ENCODE data around the gene ELP2.
"Not testable (repeated sequence)": the region's sequence is repeated elsewhere in the genome, so short reads cannot be mapped to it uniquely, and the experiment has no call there.

The ELP2 gene

GRCh38 chr18:36116771-36117170 is 12.9 kb upstream of the ELP2 start:
- CTCF ChIA-PET: not testable (repeated sequence)

GRCh38 chr18:36120297-36120696 is 9.4 kb upstream of the ELP2 start:
- Histone ChIP-seq H3K27ac (ENCODE audit: insufficient read depth in 1 of 2, low read depth in 1 of 2, low read length in 2 of 2, poor library complexity in 1 of 2, severe bottlenecking in 2 of 2) (no peak overlapping the region), H3K36me3 (ENCODE audit: control insufficient read depth in 4 of 4, insufficient read depth in 4 of 4, low read length in 3 of 4) (peaks cover 10 to 65% (median 34%) of the 10 kb centered on the region in 4 experiments)
- no CpG with 5 or more reads among the region's 3 CpGs for WGBS (ENCODE audit: insufficient coverage)

More at GRCh38 chr18:36116771-36117170, 12.9 kb upstream of the ELP2 start:
- H3K4me1 ChIP-seq (ENCODE audit: control extremely low read depth in 1 of 4, control insufficient read depth in 4 of 4, insufficient read depth in 4 of 4, low read length in 3 of 4); DNase-seq; H3K9me3 ChIP-seq (ENCODE audit: control extremely low read depth in 1 of 5, control insufficient read depth in 4 of 5, insufficient read depth in 2 of 5, low read depth in 1 of 5, low read length in 4 of 5); H3K4me3 ChIP-seq (ENCODE audit: control insufficient read depth in 1 of 7, extremely low read depth in 1 of 7, insufficient read depth in 4 of 7, low read depth in 2 of 7, low read length in 6 of 7); H3K27me3 ChIP-seq (replicated peaks in 2 of 5; ENCODE audit: control insufficient read depth in 4 of 5, insufficient read depth in 5 of 5, low read length in 4 of 5); POLR2A ChIA-PET; H3K27ac ChIP-seq (ENCODE audit: insufficient read depth in 1 of 2, low read depth in 1 of 2, low read length in 2 of 2, poor library complexity in 1 of 2, severe bottlenecking in 2 of 2): not testable (repeated sequence)
- 100% methylated on average over 9 of the region's 11 CpGs for WGBS (ENCODE audit: insufficient coverage)
- peaks cover 13 to 77% (median 33%) of the 10 kb centered on the region in 4 experiments for H3K36me3 ChIP-seq (ENCODE audit: control insufficient read depth in 4 of 4, insufficient read depth in 4 of 4, low read length in 3 of 4)

GRCh38 chr18:36124841-36125240 is 4.9 kb upstream of the ELP2 start:
- ChIA-PET CTCF (interaction anchor here (2.3 kb wide), 1 partner anchor 160 kb away, joined by 9 read pairs; no protein-coding TSS in a partner anchor), POLR2A (no interaction called here)
- WGBS (ENCODE audit: insufficient coverage): 100% methylated on average over 4 of the region's 4 CpGs
- H3K4me3 ChIP-seq (ENCODE audit: control insufficient read depth in 1 of 7, extremely low read depth in 1 of 7, insufficient read depth in 4 of 7, low read depth in 2 of 7, low read length in 6 of 7): no peak overlapping the region
- no peak for DNase-seq
- H3K27me3 ChIP-seq (replicated peaks in 2 of 5; ENCODE audit: control insufficient read depth in 4 of 5, insufficient read depth in 5 of 5, low read length in 4 of 5): no peaks in the 10 kb centered on the region
- H3K36me3 ChIP-seq (ENCODE audit: control insufficient read depth in 4 of 4, insufficient read depth in 4 of 4, low read length in 3 of 4): peaks cover 8 to 37% (median 29%) of the 10 kb centered on the region in 4 experiments
- no peaks in the 10 kb centered on the region for H3K9me3 ChIP-seq (ENCODE audit: control extremely low read depth in 1 of 5, control insufficient read depth in 4 of 5, insufficient read depth in 2 of 5, low read depth in 1 of 5, low read length in 4 of 5)
- H3K4me1 ChIP-seq (ENCODE audit: control extremely low read depth in 1 of 4, control insufficient read depth in 4 of 4, insufficient read depth in 4 of 4, low read length in 3 of 4): peaks cover 8 to 28% (median 17%) of the 10 kb centered on the region in 4 experiments
- H3K27ac ChIP-seq (ENCODE audit: insufficient read depth in 1 of 2, low read depth in 1 of 2, low read length in 2 of 2, poor library complexity in 1 of 2, severe bottlenecking in 2 of 2): no peak overlapping the region

More at GRCh38 chr18:36120297-36120696, 9.4 kb upstream of the ELP2 start:
- Histone ChIP-seq H3K27me3 (replicated peaks in 2 of 5; ENCODE audit: control insufficient read depth in 4 of 5, insufficient read depth in 5 of 5, low read length in 4 of 5) (no peaks in the 10 kb centered on the region), H3K4me1 (ENCODE audit: control extremely low read depth in 1 of 4, control insufficient read depth in 4 of 4, insufficient read depth in 4 of 4, low read length in 3 of 4) (peaks cover 0 to 14% (median 4%) of the 10 kb centered on the region in 4 experiments), H3K4me3 (ENCODE audit: control insufficient read depth in 1 of 7, extremely low read depth in 1 of 7, insufficient read depth in 4 of 7, low read depth in 2 of 7, low read length in 6 of 7) (no peak overlapping the region), H3K9me3 (ENCODE audit: control extremely low read depth in 1 of 5, control insufficient read depth in 4 of 5, insufficient read depth in 2 of 5, low read depth in 1 of 5, low read length in 4 of 5) (no peaks in the 10 kb centered on the region)
- CTCF ChIA-PET: interaction anchor here (0.6 to 1.7 kb wide), 3 partner anchors 9 to 102 kb away, joined by 3 to 6 read pairs (median 5); no protein-coding TSS in a partner anchor
- POLR2A ChIA-PET: interaction anchor here (0.6 kb wide), 1 partner anchor 11 kb away, joined by 3 read pairs; no protein-coding TSS in a partner anchor
- DNase-seq: no peak

- ChIA-PET CTCF (interaction anchor here (1.0 kb wide), 1 partner anchor 32 kb away, joined by 3 read pairs; no protein-coding TSS in a partner anchor), POLR2A (interaction anchor here (0.6 kb wide), 1 partner anchor 27 kb away, joined by 3 read pairs; no protein-coding TSS in a partner anchor)
- H3K4me3 ChIP-seq (ENCODE audit: control insufficient read depth in 1 of 7, extremely low read depth in 1 of 7, insufficient read depth in 4 of 7, low read depth in 2 of 7, low read length in 6 of 7): no peak overlapping the region
- H3K27ac ChIP-seq (ENCODE audit: insufficient read depth in 1 of 2, low read depth in 1 of 2, low read length in 2 of 2, poor library complexity in 1 of 2, severe bottlenecking in 2 of 2): no peak overlapping the region
- peaks cover 19 to 43% (median 25%) of the 10 kb centered on the region in 4 experiments for H3K4me1 ChIP-seq (ENCODE audit: control extremely low read depth in 1 of 4, control insufficient read depth in 4 of 4, insufficient read depth in 4 of 4, low read length in 3 of 4)
- H3K36me3 ChIP-seq (ENCODE audit: control insufficient read depth in 4 of 4, insufficient read depth in 4 of 4, low read length in 3 of 4): peaks cover 8 to 28% (median 19%) of the 10 kb centered on the region in 4 experiments
- no peaks in the 10 kb centered on the region for H3K9me3 ChIP-seq (ENCODE audit: control extremely low read depth in 1 of 5, control insufficient read depth in 4 of 5, insufficient read depth in 2 of 5, low read depth in 1 of 5, low read length in 4 of 5)
- DNase-seq: no peak
- 100% methylated on average over 3 of the region's 8 CpGs for WGBS (ENCODE audit: insufficient coverage)
- H3K27me3 ChIP-seq (replicated peaks in 2 of 5; ENCODE audit: control insufficient read depth in 4 of 5, insufficient read depth in 5 of 5, low read length in 4 of 5): no peaks in the 10 kb centered on the region
Observed at GRCh38 chr18:36126668-36127067, 3.0 kb upstream of the ELP2 start.

- H3K27me3 ChIP-seq (replicated peaks in 2 of 5; ENCODE audit: control insufficient read depth in 4 of 5, insufficient read depth in 5 of 5, low read length in 4 of 5): no peaks in the 10 kb centered on the region
- peak in 2 of 3 donors; percentile 16 to 27 for DNase-seq
- no peak overlapping the region for H3K27ac ChIP-seq (ENCODE audit: insufficient read depth in 1 of 2, low read depth in 1 of 2, low read length in 2 of 2, poor library complexity in 1 of 2, severe bottlenecking in 2 of 2)
- no peaks in the 10 kb centered on the region for H3K9me3 ChIP-seq (ENCODE audit: control extremely low read depth in 1 of 5, control insufficient read depth in 4 of 5, insufficient read depth in 2 of 5, low read depth in 1 of 5, low read length in 4 of 5)
- ChIA-PET CTCF (interaction anchor here (1.2 kb wide), 1 partner anchor 36 kb away, joined by 3 read pairs; no protein-coding TSS in a partner anchor), POLR2A (interaction anchor here (1.2 kb wide), 1 partner anchor 702 kb away, joined by 3 read pairs; no protein-coding TSS in a partner anchor)
- peaks cover 5 to 19% (median 8%) of the 10 kb centered on the region in 4 experiments for H3K36me3 ChIP-seq (ENCODE audit: control insufficient read depth in 4 of 4, insufficient read depth in 4 of 4, low read length in 3 of 4)
- H3K4me1 ChIP-seq (ENCODE audit: control extremely low read depth in 1 of 4, control insufficient read depth in 4 of 4, insufficient read depth in 4 of 4, low read length in 3 of 4): peaks cover 19 to 51% (median 31%) of the 10 kb centered on the region in 4 experiments
- 45% methylated on average over 7 of the region's 15 CpGs for WGBS (ENCODE audit: insufficient coverage)
- H3K4me3 ChIP-seq (ENCODE audit: control insufficient read depth in 1 of 7, extremely low read depth in 1 of 7, insufficient read depth in 4 of 7, low read depth in 2 of 7, low read length in 6 of 7): peak overlapping the region in 6 of 7 experiments; percentile 87 to 100 (median 96)
Observed at GRCh38 chr18:36127836-36128529, 1.7 kb upstream of the ELP2 start.

- DNase-seq: no peak
- 2% methylated on average over 11 of the region's 12 CpGs for WGBS (ENCODE audit: insufficient coverage)
- CTCF ChIA-PET: interaction anchor here (1.2 kb wide), 1 partner anchor 35 kb away, joined by 3 read pairs; no protein-coding TSS in a partner anchor
Observed at GRCh38 chr18:36128530-36128870, 1.2 kb upstream of the ELP2 start.

More at GRCh38 chr18:36128530-36128870, 1.2 kb upstream of the ELP2 start:
- H3K9me3 ChIP-seq (ENCODE audit: control extremely low read depth in 1 of 5, control insufficient read depth in 4 of 5, insufficient read depth in 2 of 5, low read depth in 1 of 5, low read length in 4 of 5): no peaks in the 10 kb centered on the region
- H3K36me3 ChIP-seq (ENCODE audit: control insufficient read depth in 4 of 4, insufficient read depth in 4 of 4, low read length in 3 of 4): peaks cover 4 to 17% (median 8%) of the 10 kb centered on the region in 4 experiments
- no peaks in the 10 kb centered on the region for H3K27me3 ChIP-seq (replicated peaks in 2 of 5; ENCODE audit: control insufficient read depth in 4 of 5, insufficient read depth in 5 of 5, low read length in 4 of 5)
- peaks cover 19 to 45% (median 31%) of the 10 kb centered on the region in 4 experiments for H3K4me1 ChIP-seq (ENCODE audit: control extremely low read depth in 1 of 4, control insufficient read depth in 4 of 4, insufficient read depth in 4 of 4, low read length in 3 of 4)
- H3K27ac ChIP-seq (ENCODE audit: insufficient read depth in 1 of 2, low read depth in 1 of 2, low read length in 2 of 2, poor library complexity in 1 of 2, severe bottlenecking in 2 of 2): peak overlapping the region in 1 of 2 experiments; percentile 99
- peak overlapping the region; percentile 87 to 100 (median 99) for H3K4me3 ChIP-seq (ENCODE audit: control insufficient read depth in 1 of 7, extremely low read depth in 1 of 7, insufficient read depth in 4 of 7, low read depth in 2 of 7, low read length in 6 of 7)
- POLR2A ChIA-PET: interaction anchor here (0.6 to 1.2 kb wide), 2 partner anchors 631 to 701 kb away, joined by 3 read pairs; no protein-coding TSS in a partner anchor
